Hippocampal formation (tissue), 2 donors: ENCODE results near the gene IQCK.

Experiments
- DNase-seq, 2 donors: peaks; one replicate each; lab custom pipeline; 2025; lab: John Stamatoyannopoulos, UW

The IQCK gene

DNA sequence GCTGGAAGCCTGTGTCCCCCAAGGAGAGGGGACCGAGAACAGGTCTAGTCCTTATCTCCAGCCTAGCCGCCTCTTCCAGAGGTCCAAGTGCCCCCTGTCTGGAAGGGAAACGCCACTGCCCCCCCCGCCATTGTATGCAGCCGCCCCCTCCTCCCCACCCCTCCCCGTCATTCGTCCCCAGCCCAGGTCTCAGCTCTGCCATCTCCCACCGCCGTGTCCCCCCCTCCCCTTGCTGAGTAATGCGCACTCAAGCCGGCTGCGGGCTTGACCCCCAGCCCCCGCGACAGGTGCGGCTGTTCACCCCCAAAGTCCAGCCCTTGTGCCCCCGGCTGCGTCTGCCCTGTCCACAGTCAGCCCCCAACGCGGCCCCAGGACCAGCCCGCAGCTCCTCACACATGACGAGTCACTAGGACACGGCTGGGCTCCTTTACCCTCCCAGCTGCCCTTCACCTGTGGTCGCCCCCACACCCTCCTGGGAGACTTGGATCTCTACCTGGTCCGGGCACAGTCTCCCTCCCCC lies 166.0 kb downstream of the IQCK start:
- DNase-seq: no peak

DNA sequence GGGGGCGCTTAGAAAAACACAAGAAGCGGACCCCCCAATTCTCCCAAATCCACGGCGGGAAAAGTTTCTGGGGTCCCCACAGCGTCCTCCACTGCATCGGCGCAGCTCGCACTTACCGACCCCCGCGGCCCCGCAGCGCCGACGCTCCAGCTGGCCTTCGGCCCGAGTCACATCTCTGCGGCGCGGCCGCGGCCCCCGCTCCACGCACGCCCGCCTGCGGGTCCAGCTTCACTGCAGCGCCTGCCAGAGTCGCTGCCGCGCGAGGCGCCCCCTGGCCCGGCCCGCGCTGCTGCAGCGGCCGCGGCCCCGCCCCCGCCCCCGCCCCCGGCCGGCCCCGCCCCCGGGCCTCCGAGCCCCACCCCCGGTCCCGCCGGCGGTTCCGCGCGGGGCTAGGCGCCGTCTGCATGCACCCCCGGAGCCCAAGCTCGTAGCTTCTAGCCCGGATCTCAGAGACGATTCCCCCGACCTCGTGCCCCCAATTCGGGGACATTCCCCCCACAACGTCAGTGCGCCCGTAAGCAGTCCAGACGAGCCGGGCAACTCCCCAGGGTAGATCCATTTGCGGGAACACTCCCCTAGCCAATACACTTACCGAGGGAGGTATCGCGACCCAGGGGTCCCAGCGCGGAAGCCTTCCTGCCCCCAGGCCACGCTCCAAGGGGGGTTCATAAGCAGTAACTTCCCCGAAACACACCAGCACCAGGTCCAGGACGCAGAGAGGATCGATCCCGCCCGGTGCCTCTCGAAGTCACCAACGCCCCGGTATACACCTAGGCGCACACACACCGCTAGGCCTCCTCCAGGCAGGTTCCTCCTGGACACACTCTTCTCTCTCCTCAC lies 166.8 kb downstream of the IQCK start, which contains the start of gene GPRC5B:
Gene GPRC5B (minus strand): TSS at position 238 of the 840 bp plus-strand sequence. CDS start 12,003 bp downstream, outside the sequence.
- DNase-seq: peak in 1 of 2 donors; percentile 76

DNA sequence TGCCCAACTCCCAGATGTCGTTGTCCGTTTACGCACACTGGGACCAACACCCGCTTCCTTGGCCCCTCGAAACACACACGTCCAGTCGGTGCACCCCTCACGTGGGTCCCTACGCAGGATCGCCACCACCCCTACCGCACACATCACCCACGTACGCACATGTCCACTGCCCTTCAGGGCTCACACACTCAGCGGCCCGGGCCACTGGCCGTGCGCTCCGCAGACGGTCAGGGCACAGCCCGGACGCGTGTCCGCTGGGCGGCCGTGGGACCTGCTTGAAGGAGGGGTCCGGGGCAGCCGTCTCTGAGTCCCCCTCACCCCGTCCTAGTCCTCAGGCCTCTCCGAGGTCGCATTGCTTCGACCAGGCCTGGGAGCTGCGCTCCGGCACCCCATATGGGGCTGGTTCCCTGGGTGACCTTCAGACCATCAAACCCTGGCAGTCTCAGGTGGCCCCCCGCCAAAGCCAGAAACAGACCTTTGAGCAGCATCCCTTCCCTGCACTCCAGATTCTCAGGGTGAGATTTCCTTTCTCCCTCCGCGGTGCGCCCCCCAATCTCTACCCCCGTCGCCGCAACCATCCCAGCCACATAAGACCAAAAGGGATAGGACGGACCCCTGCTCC lies 167.5 kb downstream of the IQCK start:
- DNase-seq: peak in 1 of 2 donors; percentile 67

DNA sequence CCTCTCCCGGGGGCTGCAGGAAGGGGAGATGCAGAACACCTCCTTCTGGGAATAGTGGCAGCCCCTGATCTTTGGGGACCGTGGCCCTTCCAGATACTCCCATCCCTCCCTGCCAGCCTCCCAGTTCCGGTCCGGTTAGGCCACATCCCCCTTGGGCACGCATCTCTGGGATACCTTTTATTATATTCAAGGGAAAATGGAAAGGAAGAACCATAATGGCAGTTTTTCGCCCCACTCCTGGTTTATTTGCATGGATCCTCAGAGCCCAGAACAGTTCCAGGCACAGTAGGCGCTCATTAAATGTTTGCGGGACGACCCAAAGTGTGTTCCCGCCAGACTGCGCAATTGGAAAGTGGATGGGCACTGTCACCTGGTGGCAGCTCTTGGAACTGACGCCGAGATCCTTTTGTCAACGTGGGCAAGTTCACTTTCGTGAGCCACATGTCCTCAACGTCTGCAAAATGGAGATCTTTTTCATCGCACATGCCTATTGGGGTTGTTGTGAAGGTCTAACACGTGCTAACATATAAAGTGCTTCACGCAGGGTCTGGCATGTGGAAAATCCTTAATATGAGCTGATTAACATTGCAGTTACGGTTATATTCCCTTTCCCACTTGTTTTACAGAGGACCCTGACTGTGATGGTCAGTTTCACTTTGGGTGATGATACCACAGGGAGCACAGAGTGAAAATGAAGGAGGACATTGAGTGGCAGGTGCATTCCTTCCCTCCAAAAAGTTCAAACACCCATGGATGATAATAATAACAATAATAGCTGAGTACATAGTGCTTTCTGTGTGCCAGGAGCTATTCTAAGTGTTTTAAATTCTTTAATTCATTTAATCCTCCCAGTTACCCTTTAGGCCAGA lies 168.2 kb downstream of the IQCK start:
- peak; percentile 67 to 81 for DNase-seq

DNA sequence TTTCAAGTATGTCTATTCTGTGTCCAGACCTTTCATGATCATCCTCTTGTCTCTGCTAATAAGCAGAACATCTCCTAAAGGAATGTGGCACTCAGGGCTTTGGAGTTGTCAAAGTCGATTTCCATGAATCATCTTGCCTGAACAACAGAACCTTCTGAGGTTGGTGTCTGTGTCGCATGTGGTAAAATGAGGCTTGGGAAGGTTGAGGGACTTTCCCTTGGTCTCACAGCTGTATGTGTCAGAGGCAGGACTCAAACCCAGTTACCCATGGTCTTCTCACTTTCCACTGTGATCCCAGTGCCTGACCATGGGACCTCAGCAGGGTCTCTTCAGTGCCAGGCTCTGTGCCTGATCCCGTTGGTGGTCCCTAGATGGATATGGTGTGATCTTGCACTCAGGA lies 170.8 kb downstream of the IQCK start:
- no peak for DNase-seq

DNA sequence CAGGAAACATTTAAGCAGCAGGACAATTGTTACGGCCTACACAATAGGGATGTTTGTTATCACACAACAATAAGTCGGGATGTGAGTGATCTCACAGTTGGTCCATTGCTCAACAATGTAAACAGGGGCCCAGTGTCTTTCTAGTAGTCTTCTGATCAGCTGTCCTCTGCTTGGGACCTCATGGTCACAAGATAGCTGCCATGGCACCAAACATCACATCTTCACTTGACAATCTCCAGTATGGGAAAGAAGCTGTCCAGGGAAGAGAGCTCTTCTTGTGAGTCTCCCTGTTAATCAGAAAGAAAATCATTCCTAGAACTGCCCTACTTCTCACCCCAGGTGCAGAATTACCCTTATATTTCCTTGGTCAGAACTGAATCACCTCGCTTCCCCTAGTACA lies 172.8 kb downstream of the IQCK start:
- no peak for DNase-seq

DNA sequence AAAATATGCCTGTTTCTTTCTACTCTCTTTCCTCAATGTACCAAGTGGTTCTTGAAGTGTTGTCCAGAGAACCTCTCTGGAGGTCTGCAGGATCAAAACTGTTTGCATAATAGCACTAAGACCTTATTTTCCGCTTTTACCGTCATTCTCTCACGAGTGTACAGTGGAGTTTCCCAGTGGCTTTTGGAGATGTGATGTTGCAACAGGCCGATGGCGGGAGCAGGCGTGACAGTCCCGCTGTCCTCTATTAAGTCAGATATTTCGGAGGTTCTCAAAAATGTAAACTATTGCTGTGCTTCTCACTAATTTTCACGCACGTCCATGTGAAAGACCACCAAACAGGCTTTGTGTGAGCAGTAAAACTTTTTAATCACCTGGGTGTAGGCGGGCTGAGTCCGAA lies 174.8 kb downstream of the IQCK start:
- no peak for DNase-seq

DNA sequence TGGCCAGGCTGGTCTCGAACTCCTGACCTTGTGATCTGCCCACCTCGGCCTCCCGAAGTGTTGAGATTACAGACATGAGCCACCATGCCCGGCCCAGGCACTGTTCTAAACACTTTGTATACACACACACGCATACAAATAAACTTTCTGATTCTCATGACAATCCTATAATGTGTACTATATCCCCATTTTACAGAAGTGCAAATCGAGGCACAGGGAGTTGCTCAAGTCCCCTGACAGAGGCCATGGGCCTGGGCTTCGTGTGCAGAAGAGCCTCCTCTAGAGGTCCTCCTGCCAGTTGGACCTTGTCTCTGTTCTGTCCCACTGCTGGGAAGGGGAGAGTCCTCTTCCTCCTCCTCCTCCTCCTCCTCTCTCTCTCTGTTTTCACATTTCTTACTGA lies 176.5 kb downstream of the IQCK start:
- DNase-seq: no peak

DNA sequence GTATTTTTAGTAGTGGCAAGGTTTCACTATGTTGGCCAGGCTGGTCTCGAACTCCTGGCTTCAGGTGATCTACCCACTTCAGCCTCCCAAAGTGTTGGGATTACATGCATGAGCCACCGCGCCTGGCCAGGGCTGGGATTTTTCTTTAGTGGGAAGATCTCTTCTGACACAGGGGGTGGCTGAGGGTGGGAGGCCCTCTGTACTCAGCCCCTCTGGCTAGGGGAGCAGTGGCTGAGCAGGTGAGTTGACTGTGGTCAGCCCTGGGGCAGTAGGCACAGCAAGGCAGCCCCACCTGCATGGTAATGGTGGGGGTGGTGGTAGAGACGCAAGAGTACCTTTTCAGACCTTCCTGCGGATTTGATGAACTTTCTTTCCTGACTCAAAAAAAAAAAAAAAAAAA lies 178.9 kb downstream of the IQCK start:
- DNase-seq: no peak

DNA sequence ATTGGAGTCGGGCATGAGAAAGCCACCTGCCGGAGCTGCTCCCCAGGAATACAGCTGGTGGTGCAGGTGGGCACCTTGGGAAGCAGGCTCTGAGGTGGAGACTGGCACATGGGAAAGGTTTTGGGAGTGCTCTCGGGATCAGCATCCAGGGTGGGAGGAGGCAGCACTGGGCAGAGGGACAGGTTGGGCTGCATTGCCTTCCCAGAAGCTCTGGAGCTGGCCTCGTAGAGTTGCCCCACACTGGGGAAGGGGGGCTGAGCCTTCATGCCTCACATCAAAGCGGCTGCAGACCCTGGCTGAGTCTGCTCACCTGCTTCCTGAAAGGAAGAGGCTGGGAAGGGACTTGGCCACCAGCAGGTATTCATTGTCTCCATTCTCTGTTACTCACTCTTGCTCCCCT lies 180.1 kb downstream of the IQCK start:
- no peak for DNase-seq

DNA sequence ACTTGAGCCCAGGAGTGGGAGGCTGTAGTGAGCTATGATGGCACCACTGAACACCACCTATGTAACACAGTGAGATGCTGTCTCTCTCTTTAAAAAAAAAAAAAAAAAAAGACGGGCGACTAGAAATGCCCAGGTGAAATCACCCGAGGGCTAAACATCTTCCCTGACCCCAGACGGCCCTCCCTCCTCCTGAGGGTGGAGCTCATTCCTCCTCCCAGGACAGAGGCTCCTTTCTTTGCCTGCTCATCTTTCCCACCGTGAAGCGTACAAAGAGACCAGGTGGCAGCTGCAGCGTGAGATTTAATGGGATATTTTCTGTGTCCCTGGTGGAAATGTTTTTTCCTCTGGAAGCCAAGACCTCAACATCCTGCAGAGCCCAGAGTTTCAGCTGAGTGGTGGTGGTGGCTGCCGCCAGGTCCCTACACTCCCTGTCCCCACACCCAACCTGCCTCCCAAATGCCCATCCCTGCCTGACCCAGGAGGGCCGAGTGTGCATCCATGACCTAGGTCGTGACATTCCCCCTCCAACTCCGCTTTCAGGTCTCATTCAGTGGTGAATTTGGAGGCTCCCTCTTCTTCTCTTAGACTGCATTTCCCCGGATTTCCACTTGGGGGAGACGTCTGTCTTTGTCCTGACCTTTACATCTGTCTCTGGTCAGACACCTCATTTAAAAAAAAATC lies 181.0 kb downstream of the IQCK start:
- DNase-seq: peak in 1 of 2 donors; percentile 8

DNA sequence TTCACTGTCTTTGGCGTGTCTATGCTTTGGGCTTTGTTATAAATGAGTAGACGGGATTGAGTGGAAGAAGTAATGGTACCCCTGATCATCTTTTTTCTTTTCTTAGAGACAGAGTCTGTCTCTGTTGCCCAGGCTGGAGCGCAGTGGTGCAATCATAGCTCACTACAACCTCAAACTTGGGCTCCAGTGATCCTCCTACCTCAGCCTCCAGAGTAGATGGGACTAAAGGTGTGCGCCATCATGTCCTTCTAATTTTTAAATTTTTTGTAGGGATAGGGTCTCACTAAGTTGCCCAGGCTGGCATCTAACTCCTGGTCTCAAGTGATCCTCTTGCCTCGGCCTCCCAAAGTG lies 181.5 kb downstream of the IQCK start:
- DNase-seq: no peak

DNA sequence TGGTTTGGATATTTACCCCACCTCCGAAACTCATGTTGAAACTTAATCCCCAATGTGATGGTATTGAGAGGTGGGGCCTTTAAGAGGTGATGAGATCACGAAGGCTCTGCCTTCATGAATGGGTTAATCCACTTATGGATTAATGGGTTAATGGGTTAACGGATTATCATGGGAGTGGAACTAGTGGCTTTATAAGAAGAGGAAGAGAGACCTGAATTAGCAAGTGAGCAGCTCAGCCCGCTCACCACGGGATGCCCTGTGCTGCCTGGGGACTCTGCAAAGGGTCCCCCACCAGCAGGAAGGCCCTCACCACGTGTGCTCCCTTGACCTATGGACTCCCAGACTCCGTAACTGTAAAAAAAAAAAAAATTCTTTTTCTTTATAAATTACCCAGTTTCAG lies 183.1 kb downstream of the IQCK start:
- DNase-seq: no peak

DNA sequence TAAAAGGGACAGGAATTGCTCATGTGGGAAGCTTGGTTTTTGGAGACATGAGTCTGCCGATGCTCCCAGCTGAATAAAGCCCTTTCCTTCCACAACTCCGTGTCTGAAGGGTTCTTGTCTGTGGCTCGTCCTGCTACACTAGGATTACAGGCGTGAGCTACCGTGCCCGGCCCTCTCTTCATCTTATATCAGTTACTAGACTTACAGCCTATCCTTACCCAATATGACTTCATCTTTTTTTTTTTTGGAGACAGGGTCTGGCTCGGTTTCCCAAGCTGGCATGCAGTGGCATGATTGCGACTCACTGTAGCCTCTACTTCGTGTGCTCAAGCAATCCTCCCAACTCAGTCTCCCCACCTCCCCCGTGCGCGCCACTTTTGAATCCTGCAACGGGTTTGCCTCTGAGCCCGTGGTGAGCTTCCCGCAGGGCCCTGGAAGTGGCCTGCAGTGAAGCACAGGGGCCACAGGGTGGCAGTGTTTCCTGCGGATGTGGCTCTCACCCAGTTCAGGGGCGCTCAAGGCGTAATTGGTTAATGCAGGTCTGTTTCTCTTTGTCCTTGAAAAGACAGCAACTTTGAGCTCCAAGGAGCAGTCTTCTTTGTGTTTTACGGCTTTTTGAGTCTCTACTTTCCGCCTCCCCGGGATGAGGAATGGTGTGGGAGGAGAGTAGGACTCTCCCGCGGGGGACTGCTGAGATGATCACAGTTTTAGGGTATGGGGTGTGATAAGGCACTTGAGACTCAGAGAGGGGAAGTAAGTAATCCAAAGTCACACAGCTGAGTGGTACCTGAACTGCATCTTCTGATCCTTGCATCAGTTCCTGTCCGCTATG lies 189.3 kb downstream of the IQCK start:
- peak; percentile 19 to 20 for DNase-seq
